Esophagus muscularis mucosa (tissue), 4 donors: ENCODE measurements around the gene WDR20. TPM values are rescaled to one million over a fixed set of nuclear protein-coding genes. Genes with fewer than 3 reads are reported as not detected.
"Not testable (repeated sequence)": the region's sequence is repeated elsewhere in the genome, so short reads cannot be mapped to it uniquely, and the experiment has no call there.

Experiments used
- DNase-seq: peaks from one replicate; pipeline ENCODE4 v3.0.0-alpha.2; 2017; ENCODE audit errors: extremely low spot score
- H3K27ac ChIP-seq, 4 donors: fragments of 200-600 bp; sonication (generic); replicated peaks in 1 of 4; 1 replicate in 3 of 4; 2 replicates in 1 of 4; pipeline ENCODE4 v1.5.1; 2016 to 2019; ENCODE audit warnings: mild to moderate bottlenecking in 1 of 4
- H3K27me3 ChIP-seq, 4 donors: fragments of 200-600 bp; sonication (generic); one replicate each; pipeline versions ENCODE4 v1.5.1 to v1.6.0; 2016 to 2019
- H3K36me3 ChIP-seq, 4 donors: fragments of 200-600 bp; sonication (generic); one replicate each; pipeline ENCODE4 v1.5.1; 2016 to 2019
- H3K4me1 ChIP-seq, 4 donors: fragments of 200-600 bp; sonication (generic); one replicate each; pipeline ENCODE4 v1.5.1; 2016 to 2019
- H3K4me3 ChIP-seq, 4 donors: fragments of 200-600 bp; sonication (generic); 1 replicate in 2 of 4; 2 replicates in 2 of 4; pipeline ENCODE4 v1.5.1; 2016 to 2019; ENCODE audit warnings: mild to moderate bottlenecking in 4 of 4, moderate library complexity in 1 of 4
- H3K9me3 ChIP-seq, 4 donors: fragments of 200-600 bp; sonication (generic); 1 replicate in 3 of 4; 2 replicates in 1 of 4; pipeline ENCODE4 v1.5.1; 2016 to 2019
- EP300 ChIP-seq: sonication (generic); formaldehyde crosslinking; IDR thresholded peaks from one replicate; pipeline ENCODE4 v1.6.1; 2017; ENCODE audit warnings: antibody characterized with exemption
- POLR2A ChIP-seq: fragments of 450-650 bp; IDR thresholded peaks from one replicate; pipeline ENCODE4 v1.6.1; 2017; ENCODE audit warnings: antibody characterized with exemption, moderate library complexity, mild to moderate bottlenecking, low read depth
- POLR2AphosphoS5 ChIP-seq, 2 donors: sonication (generic); formaldehyde crosslinking; IDR thresholded peaks; one replicate each; pipeline ENCODE4 v1.6.1; 2017; ENCODE audit warnings: antibody characterized with exemption in 2 of 2
- WGBS: methylation state at CpG from one replicate; pipeline ENCODE4 v1.1.5; 2018; 5-methylcytosine and 5-hydroxymethylcytosine counted together
- intact Hi-C: fragments of 100-400 bp; cut with DNase I; formaldehyde crosslinking; loops from one replicate; pipeline ENCODE4 v1.15.1; 2023
- total RNA-seq, 4 donors: library from RNA; depleted of rRNA; stranded (reverse); fragments of >200 nt; gene quantifications; one replicate each; pipeline versions ENCODE4 v1.1.0 to v1.2.1, GENCODE V29; 2016
- TF ChIP-seq, protein P1 (sequence below), 3 experiments: fragments of 200-600 bp in 2 of 3; fragments of 450-650 bp in 1 of 3; sonication (generic) in 2 of 3; IDR thresholded peaks; one replicate each; pipeline ENCODE4 v1.5.1; 2017 to 2019; ENCODE audit warnings: antibody characterized with exemption in 3 of 3, mild to moderate bottlenecking in 2 of 3, moderate library complexity in 1 of 3

Gene WDR20
- total RNA-seq, 4 donors from 2014 or later = 16.6 to 26.6 (median 22.3) TPM

DNA sequence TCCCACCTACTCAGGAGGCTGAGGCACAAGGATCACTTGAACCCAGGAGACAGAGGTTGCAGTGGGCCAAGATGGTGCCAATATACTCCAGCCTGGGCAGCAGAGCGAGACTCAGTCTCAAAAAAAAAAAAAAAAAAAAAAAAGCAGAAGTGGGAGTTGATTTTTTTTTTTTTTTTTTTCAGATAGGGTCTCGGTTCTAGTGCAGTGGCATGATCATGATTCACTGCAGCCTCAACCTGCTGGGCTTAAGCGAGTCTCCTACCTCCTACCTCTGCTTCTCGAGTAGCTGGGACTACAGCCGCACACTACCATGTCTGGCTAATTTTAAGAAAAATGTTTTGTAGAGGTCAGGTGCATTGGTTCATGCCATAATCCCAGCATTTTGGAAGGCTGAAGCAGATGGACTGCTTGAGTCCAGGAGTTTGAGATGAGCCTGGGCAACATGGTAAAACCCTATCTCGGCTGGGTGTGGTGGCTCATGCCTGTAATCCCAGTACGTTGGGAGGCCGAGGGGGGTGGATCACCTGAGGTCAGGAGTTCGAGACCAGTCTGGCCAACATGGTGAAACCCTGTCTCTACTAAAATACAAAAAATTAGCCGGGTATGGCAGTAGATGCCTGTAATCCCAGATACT is 36.5 kb upstream of the WDR20 start:
- Histone ChIP-seq H3K4me1 (no peaks in the 10 kb centered on the region), H3K4me3 (no peak overlapping the region), H3K27ac (no peak overlapping the region), H3K36me3 (peaks cover 0 to 6% (median 0%) of the 10 kb centered on the region in 4 donors), H3K9me3 (no peaks in the 10 kb centered on the region), H3K27me3 (no peaks in the 10 kb centered on the region)
- intact Hi-C loops = no loop called here
- 87% methylated on average over 10 of the region's 10 CpGs for WGBS
- TF ChIP-seq POLR2AphosphoS5 (IDR thresholded peaks at IDR 0.05) (no peak), EP300 (no peak), POLR2A (no peak)
- TF ChIP-seq, protein P1, sequence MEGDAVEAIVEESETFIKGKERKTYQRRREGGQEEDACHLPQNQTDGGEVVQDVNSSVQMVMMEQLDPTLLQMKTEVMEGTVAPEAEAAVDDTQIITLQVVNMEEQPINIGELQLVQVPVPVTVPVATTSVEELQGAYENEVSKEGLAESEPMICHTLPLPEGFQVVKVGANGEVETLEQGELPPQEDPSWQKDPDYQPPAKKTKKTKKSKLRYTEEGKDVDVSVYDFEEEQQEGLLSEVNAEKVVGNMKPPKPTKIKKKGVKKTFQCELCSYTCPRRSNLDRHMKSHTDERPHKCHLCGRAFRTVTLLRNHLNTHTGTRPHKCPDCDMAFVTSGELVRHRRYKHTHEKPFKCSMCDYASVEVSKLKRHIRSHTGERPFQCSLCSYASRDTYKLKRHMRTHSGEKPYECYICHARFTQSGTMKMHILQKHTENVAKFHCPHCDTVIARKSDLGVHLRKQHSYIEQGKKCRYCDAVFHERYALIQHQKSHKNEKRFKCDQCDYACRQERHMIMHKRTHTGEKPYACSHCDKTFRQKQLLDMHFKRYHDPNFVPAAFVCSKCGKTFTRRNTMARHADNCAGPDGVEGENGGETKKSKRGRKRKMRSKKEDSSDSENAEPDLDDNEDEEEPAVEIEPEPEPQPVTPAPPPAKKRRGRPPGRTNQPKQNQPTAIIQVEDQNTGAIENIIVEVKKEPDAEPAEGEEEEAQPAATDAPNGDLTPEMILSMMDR (IDR thresholded peaks at IDR 0.05) = no peak
- DNase-seq = no peak

DNA sequence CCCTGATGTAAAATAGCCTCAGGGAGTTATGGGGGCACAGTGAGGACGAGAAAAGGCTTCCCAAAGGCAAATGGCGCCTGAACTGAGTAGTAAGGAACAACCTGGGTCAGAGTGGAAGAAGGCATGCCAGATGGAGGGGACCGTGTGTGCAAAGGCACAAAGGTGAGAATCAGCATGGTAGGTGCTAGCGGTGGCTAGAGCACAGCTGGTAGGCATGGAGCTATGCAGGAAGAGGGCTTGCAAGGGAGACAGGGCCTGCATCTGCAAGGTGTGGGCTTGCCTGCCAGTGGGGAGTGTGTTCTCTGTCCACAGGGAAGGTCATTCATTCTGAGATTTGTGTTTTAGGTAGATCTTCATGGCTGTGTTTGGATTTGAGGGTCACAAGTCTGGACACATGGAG is 34.3 kb upstream of the WDR20 start:
- DNase-seq = no peak
- intact Hi-C loops = no loop called here
- no peak for TF ChIP-seq POLR2AphosphoS5 (IDR thresholded peaks at IDR 0.05)
- TF ChIP-seq, protein P1 (IDR thresholded peaks at IDR 0.05) = no peak
- TF ChIP-seq POLR2A = no peak
- TF ChIP-seq EP300 = no peak
- WGBS = 74% methylated on average over 4 of the region's 4 CpGs
- Histone ChIP-seq H3K36me3 (peaks cover 0 to 6% (median 0%) of the 10 kb centered on the region in 4 donors), H3K27me3 (no peaks in the 10 kb centered on the region), H3K27ac (no peak overlapping the region), H3K9me3 (no peaks in the 10 kb centered on the region), H3K4me1 (no peaks in the 10 kb centered on the region), H3K4me3 (no peak overlapping the region)

DNA sequence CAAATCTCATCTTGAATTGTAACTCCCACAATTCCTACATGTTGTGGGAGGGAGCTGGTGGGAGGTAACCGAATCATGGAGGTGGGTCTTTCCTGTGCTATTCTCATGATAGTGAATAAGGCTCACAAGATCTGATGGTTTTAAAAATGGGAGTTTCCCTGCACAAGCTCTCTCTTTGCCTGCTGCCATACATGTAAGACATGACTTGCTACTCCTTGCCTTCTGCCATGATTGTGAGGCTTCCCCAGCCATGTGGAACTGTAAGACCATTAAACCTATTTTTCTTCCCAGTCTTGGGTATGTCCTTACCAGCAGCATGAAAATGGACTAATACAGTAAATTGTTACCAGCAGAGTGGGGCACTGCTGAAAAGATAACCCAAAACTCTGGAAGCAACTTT is 30.4 kb upstream of the WDR20 start:
- DNase-seq, H3K4me1 ChIP-seq, H3K9me3 ChIP-seq, H3K27ac ChIP-seq, H3K36me3 ChIP-seq, H3K4me3 ChIP-seq, H3K27me3 ChIP-seq, intact Hi-C loops: not testable (repeated sequence)
- WGBS = 88% methylated on average over 1 of the region's 1 CpG

DNA sequence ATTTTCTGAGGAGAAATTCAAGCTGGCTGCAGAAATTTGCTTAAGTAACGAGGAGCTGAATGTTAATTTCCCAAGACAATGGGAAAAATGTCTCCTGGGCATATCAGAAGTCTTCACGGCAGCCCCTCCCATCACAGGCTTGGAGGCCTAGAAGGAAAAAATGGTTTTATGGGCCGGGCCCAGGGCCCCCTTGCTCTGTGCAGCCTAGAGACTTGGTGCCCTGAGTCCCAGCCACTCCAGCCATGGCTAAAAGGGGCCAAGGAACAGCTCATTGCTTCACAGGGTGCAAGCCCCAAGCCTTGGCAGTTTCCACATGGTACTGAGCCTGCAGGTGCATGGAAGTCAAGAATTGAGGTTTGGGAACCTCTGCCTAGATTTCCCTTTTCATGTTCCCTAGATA is 28.6 kb upstream of the WDR20 start:
- 96% methylated on average over 3 of the region's 3 CpGs for WGBS
- no peak overlapping the region for H3K4me3 ChIP-seq
- no peaks in the 10 kb centered on the region for H3K36me3 ChIP-seq
- H3K9me3 ChIP-seq = no peaks in the 10 kb centered on the region
- no peaks in the 10 kb centered on the region for H3K4me1 ChIP-seq
- TF ChIP-seq, protein P1 (IDR thresholded peaks at IDR 0.05) = no peak
- TF ChIP-seq POLR2A (no peak), EP300 (no peak), POLR2AphosphoS5 (IDR thresholded peaks at IDR 0.05) (no peak)
- H3K27ac ChIP-seq = no peak overlapping the region
- intact Hi-C loops = no loop called here
- no peaks in the 10 kb centered on the region for H3K27me3 ChIP-seq
- DNase-seq = no peak

DNA sequence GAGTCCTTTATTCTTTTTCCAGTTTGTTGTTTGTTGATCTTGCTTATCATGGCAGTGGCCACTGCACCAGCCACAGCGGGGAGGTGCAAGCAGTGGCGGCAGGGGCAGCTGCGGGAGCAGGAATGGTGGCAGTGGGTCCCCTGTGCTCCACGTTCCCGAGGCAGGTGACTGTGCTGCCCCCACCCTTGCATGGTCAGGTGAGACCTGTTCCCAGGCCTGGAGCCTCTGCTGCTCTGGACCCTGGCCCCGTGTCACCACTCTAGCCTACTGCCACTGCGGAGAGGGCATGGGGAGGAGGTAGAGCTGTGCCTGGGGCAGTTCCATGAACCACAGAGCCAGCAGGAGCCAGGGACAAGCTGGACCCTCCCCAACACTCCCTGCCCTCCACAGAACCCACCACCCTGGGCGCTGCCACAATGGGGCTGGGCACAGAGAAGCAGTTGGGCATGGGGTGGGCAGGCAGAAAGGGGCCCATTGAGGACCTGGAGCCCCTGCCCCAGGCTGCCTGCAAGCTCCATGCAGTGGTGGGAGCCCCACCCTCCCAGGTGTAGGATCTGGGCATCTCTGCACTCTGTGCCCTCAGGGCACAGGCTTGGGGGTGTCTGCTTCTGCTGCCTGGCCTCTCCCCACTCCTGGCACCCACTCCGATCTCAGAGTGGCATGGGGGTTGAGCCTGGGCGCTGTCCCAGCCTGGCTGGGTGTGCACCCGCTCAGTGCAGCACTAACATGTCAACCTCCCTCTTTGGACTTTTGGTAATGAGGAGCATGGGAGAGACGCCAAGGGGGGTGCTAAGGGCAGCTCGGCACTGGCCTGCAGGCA is 23.1 kb upstream of the WDR20 start:
- intact Hi-C loops = no loop called here
- TF ChIP-seq POLR2A (no peak), EP300 (no peak), POLR2AphosphoS5 (IDR thresholded peaks at IDR 0.05) (no peak)
- TF ChIP-seq, protein P1 (IDR thresholded peaks at IDR 0.05) = no peak
- no peak for DNase-seq
- peaks cover 0 to 7% (median 2%) of the 10 kb centered on the region in 4 donors for H3K36me3 ChIP-seq
- no peak overlapping the region for H3K4me3 ChIP-seq
- H3K27ac ChIP-seq = no peak overlapping the region
- H3K9me3 ChIP-seq = no peaks in the 10 kb centered on the region
- 98% methylated on average over 9 of the region's 13 CpGs for WGBS
- no peaks in the 10 kb centered on the region for H3K27me3 ChIP-seq
- no peaks in the 10 kb centered on the region for H3K4me1 ChIP-seq
